Stimulated activated CD8-positive, alpha-beta memory T cell treated with anti-CD3 and anti-CD28 coated beads, Interleukin-4, amount 100 ng/mL, for 1 hour (primary cell): ENCODE measurements around the gene UBE2D2.

ENCODE experiments used
- DNase-seq, 2 donors: peaks; one replicate each; pipeline ENCODE4 v3.0.0-alpha.2; 2020; ENCODE audit warnings: low read depth in 2 of 2, low spot score in 1 of 2

UBE2D2 gene

DNA sequence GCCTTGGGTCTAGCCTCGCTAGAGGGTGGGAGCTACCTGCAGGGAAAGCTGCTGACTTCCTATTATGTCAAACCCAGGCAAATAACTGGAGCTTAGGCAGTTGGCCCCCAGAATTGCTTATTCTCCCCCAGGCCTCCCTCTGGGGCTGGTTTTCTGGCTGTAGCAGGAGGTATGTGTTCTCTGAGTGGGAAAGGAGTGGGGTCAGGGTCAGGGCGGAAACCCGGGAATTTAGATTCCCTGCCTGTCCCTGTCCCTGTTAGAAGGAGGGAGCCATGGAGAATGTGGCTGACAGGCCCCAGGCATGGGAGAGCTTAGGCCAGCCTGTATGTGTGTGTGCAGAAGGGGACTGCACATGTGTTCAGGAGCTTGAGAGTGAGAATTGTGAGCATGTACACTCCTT lies 73.4 kb downstream of the UBE2D2 start:
- no peak for DNase-seq

DNA sequence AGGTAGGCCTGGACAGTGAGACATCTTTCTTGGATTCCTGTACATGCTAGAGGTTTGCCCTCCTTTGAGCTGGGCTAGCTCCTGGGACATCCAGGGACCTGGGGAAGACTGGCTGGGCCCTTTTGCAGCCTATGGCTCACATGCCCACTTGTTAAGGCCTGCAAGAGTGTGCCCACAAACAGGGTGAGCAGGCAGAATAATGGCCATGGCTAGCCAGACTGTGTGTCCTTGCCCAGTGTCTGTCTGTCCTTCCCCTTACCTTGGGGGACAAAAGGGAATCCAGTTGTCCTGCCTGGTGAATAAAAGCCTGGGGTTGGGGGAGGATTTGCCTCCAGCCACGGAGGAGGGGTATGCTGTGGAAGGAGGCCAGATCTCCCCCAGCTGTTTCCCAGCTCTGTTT lies 74.1 kb downstream of the UBE2D2 start:
- DNase-seq: no peak

- DNase-seq: no peak
Measured at GRCh38 chr5:139635606-139636206, 74.6 kb downstream of the UBE2D2 start.

GRCh38 chr5:139636207-139636792 lies 75.2 kb downstream of the UBE2D2 start:
- no peak for DNase-seq

DNA sequence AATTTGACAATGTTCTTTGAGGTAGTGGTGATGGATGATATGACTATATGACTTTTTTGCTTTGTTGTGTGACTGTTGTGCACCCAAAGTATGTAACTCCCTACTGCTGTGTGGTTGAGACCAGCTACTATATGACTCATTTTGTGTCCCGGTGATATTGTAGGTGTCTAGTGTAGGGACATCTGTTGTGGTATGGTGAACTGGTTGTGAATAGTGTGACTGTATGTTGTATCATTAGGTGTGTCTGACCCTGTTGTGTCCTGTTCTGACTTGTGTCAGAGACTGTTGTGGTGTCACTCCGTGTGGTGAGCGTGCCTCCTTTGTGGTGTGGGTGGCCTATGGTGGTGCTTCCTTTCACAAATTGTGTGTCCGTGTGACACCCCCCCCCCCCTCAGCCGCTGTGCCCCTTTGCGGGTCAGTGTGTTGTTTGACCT lies 75.9 kb downstream of the UBE2D2 start:
- no peak for DNase-seq

- no peak for DNase-seq
Measured at GRCh38 chr5:139637438-139638089, 76.4 kb downstream of the UBE2D2 start.

- no peak for DNase-seq
Measured at GRCh38 chr5:139638090-139638735, 77.1 kb downstream of the UBE2D2 start.

GRCh38 chr5:139638736-139639618 lies 77.8 kb downstream of the UBE2D2 start:
- no peak for DNase-seq

DNA sequence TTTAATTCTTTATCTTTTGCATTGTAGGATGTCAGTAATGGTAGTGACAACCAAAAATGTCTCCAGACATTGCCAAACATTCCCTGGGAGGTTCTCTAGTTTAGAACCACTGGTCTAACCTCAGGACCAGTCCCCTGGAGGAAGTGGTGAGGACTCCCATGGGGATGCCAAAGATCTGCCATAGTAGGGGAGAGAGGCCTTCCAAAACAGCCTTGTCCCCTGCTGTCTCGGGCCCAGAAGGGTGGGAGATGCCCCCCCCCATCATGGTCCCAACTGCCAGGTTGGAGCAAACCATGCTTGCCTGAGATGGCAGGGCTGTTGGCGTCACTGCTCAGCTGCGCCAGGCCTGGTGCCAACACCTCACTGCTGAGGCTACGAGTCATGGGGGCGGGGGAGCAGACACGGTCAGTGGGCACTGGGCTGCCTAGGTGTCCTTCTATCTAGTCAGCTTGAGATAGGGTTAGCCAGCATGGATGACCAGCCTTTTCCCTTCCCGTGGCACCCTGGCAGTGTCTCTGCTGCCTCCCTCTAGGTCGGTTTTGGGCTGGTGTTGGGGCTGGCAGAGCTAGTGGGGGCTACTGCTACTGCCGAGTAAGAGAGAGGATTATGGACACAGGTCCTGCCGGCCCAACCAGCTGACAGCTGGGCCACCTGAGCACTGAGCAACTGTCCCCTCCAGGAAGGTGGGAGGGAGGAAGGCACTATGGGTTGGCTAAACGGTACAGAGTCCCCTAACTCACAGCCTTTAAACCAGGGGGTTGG lies 78.7 kb downstream of the UBE2D2 start:
- DNase-seq: no peak

DNA sequence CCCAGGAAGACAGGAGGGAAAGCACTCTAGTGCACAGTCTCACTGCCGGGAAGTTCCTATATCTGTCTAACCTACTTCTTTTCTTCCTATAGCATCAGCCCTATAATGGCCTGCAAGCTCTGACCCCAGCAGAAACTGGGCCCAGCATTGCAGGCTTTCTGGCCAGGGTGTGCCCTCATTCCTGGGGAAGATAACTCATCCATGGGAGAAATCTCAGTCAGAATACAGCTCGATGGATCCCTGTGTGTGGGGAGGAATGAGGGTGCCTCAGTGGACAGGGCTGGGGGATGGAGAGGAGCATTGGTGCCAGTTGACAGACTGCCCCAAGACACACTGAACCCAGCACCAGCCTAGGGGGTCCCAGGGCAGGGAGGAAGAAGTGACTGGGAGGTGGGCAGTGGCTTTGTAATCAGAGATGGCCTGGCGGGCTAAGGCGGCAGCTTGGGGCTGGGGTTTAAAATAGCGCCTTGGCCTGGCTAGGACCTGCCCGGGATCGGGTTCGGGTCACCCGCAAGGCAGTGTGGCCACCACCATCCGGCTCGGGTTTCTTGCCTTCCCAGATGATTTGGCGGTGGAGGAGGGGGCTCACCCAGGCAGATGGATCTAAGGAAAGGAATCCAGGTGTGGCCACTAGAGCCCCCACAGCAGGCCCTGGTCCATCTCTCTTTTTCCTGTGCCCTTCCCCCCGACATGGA lies 79.4 kb downstream of the UBE2D2 start:
- no peak for DNase-seq

GRCh38 chr5:139641116-139642080 lies 80.3 kb downstream of the UBE2D2 start:
- DNase-seq: no peak

- DNase-seq: no peak
Measured at GRCh38 chr5:139642213-139642612, 81.1 kb downstream of the UBE2D2 start.

DNA sequence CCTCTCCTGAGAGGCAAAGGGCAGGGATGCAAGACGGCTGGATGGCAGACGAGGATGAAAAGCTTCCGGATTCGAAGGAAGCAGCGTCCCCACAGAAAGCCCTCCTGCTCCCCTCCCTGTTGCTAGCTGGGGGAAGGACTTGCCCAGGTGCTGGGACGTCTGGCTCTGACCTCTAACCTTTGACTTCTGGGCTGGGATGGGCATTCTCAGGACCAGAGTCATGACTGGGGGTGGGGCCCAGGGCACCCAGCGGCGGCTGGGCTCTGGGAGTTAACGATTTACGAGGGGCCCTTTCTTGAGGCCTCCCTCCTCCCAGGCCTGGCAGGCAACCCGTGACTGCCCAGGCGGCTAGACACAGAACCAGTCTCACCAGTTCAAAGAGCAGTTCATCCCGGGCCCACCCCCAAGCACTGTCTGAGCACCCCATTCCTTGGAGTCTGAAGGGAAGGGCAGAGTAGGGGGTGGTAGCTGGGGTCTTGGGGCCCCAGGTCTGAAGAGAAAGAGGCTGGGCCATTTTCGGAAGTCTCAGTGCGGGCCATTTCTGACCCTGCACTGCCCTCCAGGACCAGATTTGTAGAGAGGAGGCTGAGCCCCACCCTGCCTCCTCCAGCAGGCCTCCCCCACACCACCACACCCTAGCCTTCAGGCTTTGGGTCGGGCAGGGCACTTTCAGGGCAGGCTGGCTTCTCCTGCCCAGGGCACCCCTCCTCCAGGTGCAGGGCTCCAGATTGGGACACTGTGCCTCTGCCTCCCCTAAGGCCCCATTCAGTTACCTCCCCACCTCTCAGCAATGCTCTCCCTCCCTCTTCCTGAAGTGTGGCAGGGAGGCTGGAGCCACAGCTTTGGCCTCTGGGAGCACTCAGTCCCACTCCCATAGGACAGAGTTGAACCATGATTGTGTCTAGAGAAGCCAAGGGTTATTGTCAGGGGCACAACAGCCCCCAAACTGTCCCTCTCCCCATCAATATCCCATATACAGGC lies 82.0 kb downstream of the UBE2D2 start:
- no peak for DNase-seq

GRCh38 chr5:139644001-139644456 lies 82.9 kb downstream of the UBE2D2 start:
- DNase-seq: no peak

DNA sequence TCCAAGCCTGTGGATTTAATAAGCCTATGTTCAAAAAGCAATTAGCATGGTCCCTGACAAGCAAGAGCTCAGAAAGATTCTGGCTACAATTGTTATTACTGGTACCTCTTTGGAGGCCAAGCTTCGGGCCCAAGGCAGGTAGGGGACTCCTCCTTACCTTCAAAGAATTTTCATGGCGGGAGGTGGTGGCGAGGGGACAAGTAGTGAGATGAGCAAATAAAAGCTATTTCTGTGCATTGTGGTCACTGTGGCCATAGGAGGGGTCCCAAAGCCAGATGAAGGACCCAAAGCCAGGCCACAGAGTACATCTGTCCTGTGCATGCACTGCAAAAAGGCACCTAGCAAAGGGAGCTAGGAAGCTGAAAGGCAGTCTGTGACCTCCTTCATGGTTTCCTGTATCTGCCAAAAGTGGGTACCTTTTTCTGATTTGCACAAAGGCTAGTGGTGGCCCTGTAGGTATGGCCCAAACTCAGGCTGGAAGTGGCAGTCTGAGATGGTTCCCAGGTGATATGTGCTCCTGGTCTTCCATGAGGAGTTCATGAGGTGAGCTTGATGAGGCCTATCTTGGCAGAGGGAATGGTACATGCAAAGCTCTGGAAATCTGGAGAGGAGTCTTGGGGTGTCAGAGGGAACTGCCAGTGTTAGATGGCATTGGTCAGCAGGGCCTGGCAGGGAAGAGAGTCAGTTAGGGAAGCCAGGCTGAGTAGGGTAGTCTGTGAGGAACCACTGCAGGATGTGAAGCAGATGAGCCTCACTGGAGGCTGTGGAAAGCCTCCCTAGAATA lies 83.7 kb downstream of the UBE2D2 start:
- no peak for DNase-seq

DNA sequence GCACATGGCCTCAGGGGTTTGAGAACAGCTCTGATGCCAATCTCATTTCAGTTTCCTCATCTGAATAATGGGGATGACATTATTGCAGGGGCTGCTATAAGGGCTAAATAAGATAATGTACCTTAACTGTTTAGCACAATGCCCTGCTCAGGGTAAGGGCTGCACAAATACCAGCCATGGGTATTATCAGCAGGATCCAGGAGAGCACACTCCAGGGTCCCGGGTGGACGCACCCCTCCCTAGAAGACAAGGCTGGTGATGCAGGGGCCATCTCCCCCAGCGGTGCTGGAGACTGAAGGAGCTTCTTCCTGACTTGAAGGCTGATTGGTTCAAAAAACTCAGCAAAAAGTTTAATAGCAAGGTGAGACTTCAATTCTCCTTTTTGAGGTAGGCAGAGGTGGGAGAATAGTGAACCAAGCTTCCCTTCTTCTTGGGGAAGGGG lies 84.3 kb downstream of the UBE2D2 start:
- no peak for DNase-seq

DNA sequence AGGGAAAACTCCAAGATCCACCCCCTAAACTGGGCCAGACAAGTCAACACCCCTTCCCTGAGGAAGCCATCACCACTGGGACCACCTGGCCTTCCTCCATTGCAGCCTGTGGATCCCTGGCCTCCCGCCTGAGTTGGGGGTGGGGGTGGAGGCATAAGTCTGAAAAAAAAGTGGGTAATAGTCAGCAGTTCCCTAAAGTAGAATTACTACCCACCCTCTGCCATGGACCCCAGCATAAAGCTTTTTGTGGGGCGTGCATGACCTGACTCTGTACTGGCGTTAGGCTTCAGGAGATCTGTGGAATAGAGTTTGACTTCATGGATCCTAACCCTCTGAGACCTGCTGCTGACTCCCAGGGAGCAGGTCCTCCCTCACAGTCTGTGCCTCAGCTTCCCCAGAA lies 85.0 kb downstream of the UBE2D2 start:
- no peak for DNase-seq
